NK-92 (cell line): ENCODE results near the gene LGR6.
"Not testable (repeated sequence)": the region's sequence is repeated elsewhere in the genome, so short reads cannot be mapped to it uniquely, and the experiment has no call there.

Source experiments
- DNase-seq: peaks from one replicate; lab custom pipeline; 2025; ENCODE audit not compliant: unreplicated experiment; lab: John Stamatoyannopoulos, UW

The LGR6 gene

GRCh38 chr1:202235856-202236837, 42.5 kb downstream of the LGR6 start:
- DNase-seq: no peak

GRCh38 chr1:202237052-202237451, 43.5 kb downstream of the LGR6 start:
- DNase-seq: no peak

- no peak for DNase-seq
These were observed 45.3 kb downstream of the LGR6 start for GRCh38 chr1:202238914-202239313.

- DNase-seq: not testable (repeated sequence)
These were observed 46.6 kb downstream of the LGR6 start for GRCh38 chr1:202240226-202240625.

- no peak for DNase-seq
These were observed 47.4 kb downstream of the LGR6 start for GRCh38 chr1:202240956-202241355.

- no peak for DNase-seq
These were observed 47.9 kb downstream of the LGR6 start for GRCh38 chr1:202241376-202242079.

- DNase-seq: no peak
These were observed 48.5 kb downstream of the LGR6 start for GRCh38 chr1:202242080-202242419.

GRCh38 chr1:202243006-202243405, 49.4 kb downstream of the LGR6 start:
- no peak for DNase-seq

- DNase-seq: no peak
These were observed 51.3 kb downstream of the LGR6 start for GRCh38 chr1:202244841-202245261.

GRCh38 chr1:202245391-202245790, 51.8 kb downstream of the LGR6 start:
- DNase-seq: no peak

GRCh38 chr1:202247104-202247503, 53.5 kb downstream of the LGR6 start:
- DNase-seq: no peak

- no peak for DNase-seq
These were observed 54.5 kb downstream of the LGR6 start for GRCh38 chr1:202247837-202248795.

- no peak for DNase-seq
These were observed 55.3 kb downstream of the LGR6 start for GRCh38 chr1:202248861-202249260.

GRCh38 chr1:202249436-202249835, 55.8 kb downstream of the LGR6 start:
- DNase-seq: no peak

- DNase-seq: no peak
These were observed 56.2 kb downstream of the LGR6 start for GRCh38 chr1:202249846-202250245.

GRCh38 chr1:202250982-202251381, 57.4 kb downstream of the LGR6 start:
- no peak for DNase-seq

- no peak for DNase-seq
These were observed 58.0 kb downstream of the LGR6 start for GRCh38 chr1:202251424-202252256.

- DNase-seq: no peak
These were observed 58.7 kb downstream of the LGR6 start for GRCh38 chr1:202252271-202252670.

- no peak for DNase-seq
These were observed 61.1 kb downstream of the LGR6 start for GRCh38 chr1:202254454-202255252.
